Calu3 (cell line): ENCODE results near the gene ARPC1A. TPM values are rescaled to one million over a fixed set of nuclear protein-coding genes. Genes with fewer than 3 reads are reported as not detected.
"Not testable (repeated sequence)": the region's sequence is repeated elsewhere in the genome, so short reads cannot be mapped to it uniquely, and the experiment has no call there.

Source experiments
- BruUV-seq: library from RNA; stranded (reverse); fragments of 400-500 nt; replicated peaks from 2 replicates; lab custom pipeline; 2021; lab: Mats Ljungman, UMichigan
- CTCF ChIA-PET: fragments of 300-600 bp; sonication (Branson Sonifier 250); formaldehyde crosslinking; loops from one replicate; lab custom pipeline; 2022; ENCODE audit warnings: antibody characterized with exemption; lab: Charles Lee
- DNase-seq: peaks from one replicate; pipeline ENCODE4 v3.0.0; 2022
- H3K27ac Mint-ChIP-seq: one replicate; pipeline ENCODE4 v1.8.0; 2022; ENCODE audit warnings: mixed read lengths; ENCODE audit not compliant: unreplicated experiment
- H3K27me3 Mint-ChIP-seq: one replicate; pipeline ENCODE4 v1.8.0; 2022; ENCODE audit warnings: mixed read lengths; ENCODE audit not compliant: unreplicated experiment
- H3K36me3 Mint-ChIP-seq: one replicate; pipeline ENCODE4 v1.8.0; 2022; ENCODE audit warnings: mild to moderate bottlenecking, moderate library complexity, mixed read lengths; ENCODE audit not compliant: insufficient read depth, unreplicated experiment
- H3K4me1 Mint-ChIP-seq: one replicate; pipeline ENCODE4 v1.8.0; 2022; ENCODE audit warnings: mild to moderate bottlenecking, low read depth, mixed read lengths; ENCODE audit not compliant: unreplicated experiment
- H3K4me3 Mint-ChIP-seq: one replicate; pipeline ENCODE4 v1.8.0; 2022; ENCODE audit warnings: mild to moderate bottlenecking, low read depth, moderate library complexity, mixed read lengths; ENCODE audit not compliant: unreplicated experiment
- H3K9me3 Mint-ChIP-seq: one replicate; pipeline ENCODE4 v1.8.0; 2022; ENCODE audit warnings: low read depth, mixed read lengths; ENCODE audit not compliant: unreplicated experiment
- intact Hi-C: fragments of 100-400 bp; cut with micrococcal nuclease; formaldehyde crosslinking; loops from one replicate; pipeline ENCODE4 v1.10.0; 2022; ENCODE audit not compliant: unreplicated experiment
- total RNA-seq: library from RNA; stranded (reverse); gene quantifications from 2 replicates; pipeline ENCODE4 v1.2.3, GENCODE V29; 2022
- TF ChIP-seq, protein P1 (sequence below): fragments of 200-600 bp; IDR thresholded peaks from one replicate; pipeline ENCODE4 v1.8.0; 2022; ENCODE audit warnings: antibody characterized with exemption; ENCODE audit not compliant: unreplicated experiment

The ARPC1A gene
- total RNA-seq, 1 experiment from 2014 or later, result 146 TPM

DNA sequence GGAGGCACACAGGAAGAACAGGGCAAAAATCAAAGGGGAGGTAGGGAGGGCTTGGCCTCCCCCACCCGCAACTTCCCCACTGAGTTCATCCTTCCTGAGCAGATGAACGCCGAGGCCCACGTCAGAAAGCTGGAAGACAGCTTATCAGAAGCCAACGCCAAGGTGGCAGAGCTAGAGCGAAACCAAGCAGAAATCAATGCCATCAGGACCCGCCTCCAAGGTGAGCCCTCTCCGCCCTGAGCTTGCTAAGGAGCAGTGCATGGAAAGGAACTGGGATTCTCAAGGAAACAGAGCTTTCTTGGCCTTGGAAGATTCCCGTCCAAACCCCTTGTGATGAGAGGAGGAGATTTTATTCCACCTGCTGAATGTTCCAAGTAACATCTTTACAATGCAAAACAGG is 36.5 kb upstream of the ARPC1A start:
- H3K36me3 Mint-ChIP-seq, result no peaks in the 10 kb centered on the region
- no peaks in the 10 kb centered on the region for H3K9me3 Mint-ChIP-seq
- no peak overlapping the region for H3K27ac Mint-ChIP-seq
- DNase-seq, result no peak
- BruUV-seq, result no TSS peak
- no peaks in the 10 kb centered on the region for H3K4me1 Mint-ChIP-seq
- no peaks in the 10 kb centered on the region for H3K27me3 Mint-ChIP-seq
- TF ChIP-seq, protein P1, sequence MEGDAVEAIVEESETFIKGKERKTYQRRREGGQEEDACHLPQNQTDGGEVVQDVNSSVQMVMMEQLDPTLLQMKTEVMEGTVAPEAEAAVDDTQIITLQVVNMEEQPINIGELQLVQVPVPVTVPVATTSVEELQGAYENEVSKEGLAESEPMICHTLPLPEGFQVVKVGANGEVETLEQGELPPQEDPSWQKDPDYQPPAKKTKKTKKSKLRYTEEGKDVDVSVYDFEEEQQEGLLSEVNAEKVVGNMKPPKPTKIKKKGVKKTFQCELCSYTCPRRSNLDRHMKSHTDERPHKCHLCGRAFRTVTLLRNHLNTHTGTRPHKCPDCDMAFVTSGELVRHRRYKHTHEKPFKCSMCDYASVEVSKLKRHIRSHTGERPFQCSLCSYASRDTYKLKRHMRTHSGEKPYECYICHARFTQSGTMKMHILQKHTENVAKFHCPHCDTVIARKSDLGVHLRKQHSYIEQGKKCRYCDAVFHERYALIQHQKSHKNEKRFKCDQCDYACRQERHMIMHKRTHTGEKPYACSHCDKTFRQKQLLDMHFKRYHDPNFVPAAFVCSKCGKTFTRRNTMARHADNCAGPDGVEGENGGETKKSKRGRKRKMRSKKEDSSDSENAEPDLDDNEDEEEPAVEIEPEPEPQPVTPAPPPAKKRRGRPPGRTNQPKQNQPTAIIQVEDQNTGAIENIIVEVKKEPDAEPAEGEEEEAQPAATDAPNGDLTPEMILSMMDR, result no peak
- H3K4me3 Mint-ChIP-seq, result no peak overlapping the region
- intact Hi-C loops, result no loop called here
- CTCF ChIA-PET, result interaction anchor here (0.6 to 0.8 kb wide), 2 partner anchors 305 to 717 kb away, joined by 4 to 6 read pairs; no protein-coding TSS in a partner anchor

DNA sequence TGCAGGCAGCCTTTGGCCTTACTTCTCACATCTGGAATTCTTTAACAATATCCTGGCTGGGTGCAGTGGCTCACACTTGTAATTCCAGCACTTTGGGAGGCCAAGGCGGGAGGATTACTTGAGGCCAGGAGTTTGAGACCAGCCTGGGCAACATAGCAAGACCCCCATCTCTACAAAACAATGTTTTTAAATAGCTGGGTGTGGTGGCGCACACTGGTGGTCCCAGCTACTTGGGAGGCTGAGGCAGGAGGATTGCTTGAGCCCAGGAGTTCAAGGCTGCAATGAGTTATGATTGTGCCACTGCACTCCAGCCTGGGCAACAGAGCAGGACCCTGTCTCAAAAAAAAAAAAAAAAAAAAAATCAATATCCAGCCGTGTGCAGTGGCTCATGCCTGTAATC is 35.5 kb upstream of the ARPC1A start:
- DNase-seq, intact Hi-C loops, H3K9me3 Mint-ChIP-seq, H3K27ac Mint-ChIP-seq, H3K4me3 Mint-ChIP-seq, H3K4me1 Mint-ChIP-seq, BruUV-seq, H3K27me3 Mint-ChIP-seq, H3K36me3 Mint-ChIP-seq: not testable (repeated sequence)
- CTCF ChIA-PET, result interaction anchor here (0.7 kb wide), 1 partner anchor 128 kb away, joined by 3 read pairs; no protein-coding TSS in a partner anchor

DNA sequence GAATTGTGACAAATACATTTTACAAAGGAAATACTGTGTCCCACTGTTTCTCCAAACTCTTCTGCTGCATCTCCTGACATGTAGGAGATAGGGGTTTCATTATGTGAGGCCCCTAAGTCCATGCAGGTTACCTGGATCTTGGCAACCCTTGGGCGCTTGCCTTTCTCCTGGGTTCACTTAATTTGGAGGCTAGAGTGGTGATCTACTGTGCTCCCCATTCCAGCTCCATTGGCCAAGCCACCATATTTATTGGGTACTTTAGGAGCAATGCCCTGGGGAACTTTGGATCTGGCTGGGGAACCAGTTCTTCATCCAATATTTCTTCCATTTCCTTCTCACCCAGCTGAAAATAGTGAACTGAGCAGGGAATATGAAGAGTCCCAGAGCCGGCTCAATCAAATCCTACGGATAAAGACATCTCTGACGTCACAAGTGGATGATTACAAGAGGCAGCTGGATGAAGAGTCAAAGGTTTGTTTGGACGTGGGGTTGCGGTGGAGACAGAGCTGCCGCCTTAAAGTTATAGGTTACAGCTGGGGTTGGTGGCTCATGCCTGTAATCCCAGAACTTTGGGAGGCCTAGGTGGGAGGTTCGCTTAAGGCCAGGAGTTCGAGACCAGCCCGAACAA is 34.6 kb upstream of the ARPC1A start:
- H3K9me3 Mint-ChIP-seq, result no peaks in the 10 kb centered on the region
- no TSS peak for BruUV-seq
- intact Hi-C loops, result no loop called here

DNA sequence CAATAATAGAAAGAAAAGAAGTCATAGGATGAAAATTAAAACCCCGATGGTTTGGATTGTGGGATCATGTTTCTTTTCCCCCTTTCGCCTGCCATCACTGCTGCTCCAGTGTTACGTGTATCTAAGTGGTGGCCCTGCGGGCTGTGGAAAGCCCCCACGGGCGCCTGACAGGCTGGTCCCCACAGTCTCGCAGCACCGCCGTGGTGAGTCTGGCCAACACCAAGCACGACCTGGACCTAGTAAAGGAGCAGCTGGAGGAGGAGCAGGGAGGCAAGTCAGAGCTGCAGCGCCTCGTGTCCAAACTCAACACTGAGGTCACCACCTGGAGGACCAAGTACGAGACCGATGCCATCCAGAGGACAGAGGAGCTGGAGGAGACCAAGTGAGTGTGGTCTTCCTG is 33.6 kb upstream of the ARPC1A start:
- intact Hi-C loops, result no loop called here
- no TSS peak for BruUV-seq
- TF ChIP-seq, protein P1, result no peak
- Mint-ChIP-seq H3K4me1 (no peaks in the 10 kb centered on the region), H3K9me3 (no peaks in the 10 kb centered on the region), H3K27ac (no peak overlapping the region), H3K4me3 (no peak overlapping the region), H3K36me3 (no peaks in the 10 kb centered on the region), H3K27me3 (no peaks in the 10 kb centered on the region)
- CTCF ChIA-PET, result interaction anchor here (0.7 kb wide), 1 partner anchor 91 kb away, joined by 3 read pairs; no protein-coding TSS in a partner anchor
- DNase-seq, result no peak

More for the DNA sequence above, 34.6 kb upstream of the ARPC1A start:
- no peak overlapping the region for H3K4me3 Mint-ChIP-seq
- H3K36me3 Mint-ChIP-seq, result no peaks in the 10 kb centered on the region
- no peaks in the 10 kb centered on the region for H3K27me3 Mint-ChIP-seq
- no peak for DNase-seq
- no peak overlapping the region for H3K27ac Mint-ChIP-seq
- TF ChIP-seq, protein P1, result no peak
- H3K4me1 Mint-ChIP-seq, result no peaks in the 10 kb centered on the region
- CTCF ChIA-PET, result interaction anchor here (1.2 kb wide), 1 partner anchor 29 kb away, joined by 3 read pairs; no protein-coding TSS in a partner anchor

DNA sequence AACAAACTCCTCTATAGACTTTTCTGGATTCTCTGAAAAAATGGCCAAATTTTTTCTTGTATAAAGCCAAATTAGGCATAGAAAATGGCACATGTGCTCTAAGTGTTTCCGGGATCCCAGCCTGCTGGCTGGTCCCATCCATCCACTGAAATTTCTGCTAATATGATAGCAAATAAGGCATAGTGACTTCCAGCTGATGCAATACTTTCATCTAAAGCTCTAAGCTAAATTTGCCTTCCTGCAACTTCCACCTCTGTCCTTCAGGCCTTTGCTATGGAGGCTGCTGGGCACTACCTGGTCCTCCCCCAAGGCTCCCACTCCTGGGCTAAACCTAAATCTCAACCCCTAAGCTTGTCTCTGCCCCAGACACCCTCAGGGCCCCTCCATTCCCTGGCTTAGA is 32.5 kb upstream of the ARPC1A start:
- no peaks in the 10 kb centered on the region for H3K36me3 Mint-ChIP-seq
- H3K4me1 Mint-ChIP-seq, result no peaks in the 10 kb centered on the region
- H3K27me3 Mint-ChIP-seq, result no peaks in the 10 kb centered on the region
- TF ChIP-seq, protein P1, result no peak
- DNase-seq, result no peak
- BruUV-seq, result no TSS peak
- CTCF ChIA-PET, result no interaction called here
- H3K4me3 Mint-ChIP-seq, result no peak overlapping the region
- intact Hi-C loops, result no loop called here
- H3K9me3 Mint-ChIP-seq, result no peaks in the 10 kb centered on the region
- no peak overlapping the region for H3K27ac Mint-ChIP-seq
